NB4 (cell line): ENCODE data around the gene ZDHHC15.
"Not testable (repeated sequence)": the region's sequence is repeated elsewhere in the genome, so short reads cannot be mapped to it uniquely, and the experiment has no call there.

Experiments used
- CTCF ChIP-seq: IDR thresholded peaks from one replicate; pipeline ENCODE4 v1.5.1; 2012; ENCODE audit warnings: low read depth, low read length
- MYC ChIP-seq: IDR thresholded peaks from 2 replicates; pipeline ENCODE4 v1.6.1; 2011; ENCODE audit warnings: low read depth, low read length

- not testable (repeated sequence) for TF ChIP-seq CTCF, MYC
These were observed 188.3 kb downstream of the ZDHHC15 start for GRCh38 chrX:75334407-75335126.
